Colonic mucosa (tissue), 4 donors: ENCODE data around the gene BAG5. TPM values are rescaled to one million over a fixed set of nuclear protein-coding genes. Genes with fewer than 3 reads are reported as not detected.

Source experiments
- DNase-seq: peaks from one replicate; pipeline ENCODE4 v3.0.0-alpha.2; 2020
- H3K27ac ChIP-seq: fragments of 200-600 bp; one replicate; pipeline ENCODE4 v1.8.0; 2021
- H3K27me3 ChIP-seq: fragments of 200-600 bp; one replicate; pipeline ENCODE4 v1.8.0; 2021
- H3K36me3 ChIP-seq: fragments of 200-600 bp; one replicate; pipeline ENCODE4 v1.8.0; 2021
- H3K4me1 ChIP-seq: fragments of 200-600 bp; one replicate; pipeline ENCODE4 v1.8.0; 2021; ENCODE audit warnings: mild to moderate bottlenecking
- H3K4me3 ChIP-seq: fragments of 200-600 bp; one replicate; pipeline ENCODE4 v1.8.0; 2021
- H3K9ac ChIP-seq, 2 donors: one replicate each; pipeline ENCODE4 v1.7.0; 2013; ENCODE audit warnings: control low read depth in 2 of 2, low read depth in 2 of 2, low read length in 2 of 2
- H3K9me3 ChIP-seq: fragments of 200-600 bp; one replicate; pipeline ENCODE4 v1.8.0; 2021
- intact Hi-C: fragments of 100-400 bp; cut with DNase I; formaldehyde crosslinking; loops from one replicate; pipeline ENCODE4 v1.14.1; 2022
- total RNA-seq, 2 donors: library from RNA; stranded (reverse); fragmentation: NEBNext Ultra II Directional in 1 of 2; extraction: Animal tissue kit (Norgen Biotek cat#: 25700) in 1 of 2; gene quantifications; one replicate each; pipeline ENCODE4 v1.2.1, GENCODE V29; 2021
- TF ChIP-seq, protein P1 (sequence below): fragments of 200-600 bp; IDR thresholded peaks from one replicate; pipeline ENCODE4 v1.8.0; 2022; ENCODE audit warnings: antibody characterized with exemption, mild to moderate bottlenecking
- donor health status: healthy.
- donor health status: DM: no; HTN: no; CAD: no.
- donor health status: DM: no; HTN: no; CAD: no.

Gene BAG5
- total RNA-seq, 2 donors from 2014 or later = 26.8 to 29.7 TPM

DNA sequence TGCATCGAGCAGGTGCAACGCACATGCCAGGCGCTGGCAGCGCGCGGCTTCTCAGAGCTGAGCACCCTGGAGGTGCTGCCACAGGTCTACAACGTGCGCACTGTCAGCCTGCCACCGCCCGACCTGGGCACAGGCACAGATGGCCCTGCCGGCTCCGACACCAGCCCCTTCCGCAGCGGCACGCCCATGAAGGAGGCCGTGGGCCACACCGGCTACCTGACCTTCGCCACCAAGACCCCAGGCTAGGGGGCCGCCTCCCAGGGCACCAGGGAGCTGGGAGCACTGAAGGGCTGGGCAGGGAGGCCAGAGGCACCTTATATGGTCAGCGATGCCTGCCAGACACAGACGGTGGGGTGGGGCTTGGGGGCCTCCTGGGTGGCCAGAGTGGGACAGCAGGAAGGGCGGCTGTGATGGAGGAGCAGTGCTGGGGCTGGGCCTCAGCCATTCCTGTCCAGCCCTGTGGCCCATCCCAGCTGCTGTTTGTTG is 27.8 kb downstream of the BAG5 start:
- no peaks in the 10 kb centered on the region for H3K36me3 ChIP-seq
- no peak for DNase-seq
- H3K9ac ChIP-seq = no peak overlapping the region
- H3K4me3 ChIP-seq = no peak overlapping the region
- no peaks in the 10 kb centered on the region for H3K27me3 ChIP-seq
- TF ChIP-seq, protein P1, sequence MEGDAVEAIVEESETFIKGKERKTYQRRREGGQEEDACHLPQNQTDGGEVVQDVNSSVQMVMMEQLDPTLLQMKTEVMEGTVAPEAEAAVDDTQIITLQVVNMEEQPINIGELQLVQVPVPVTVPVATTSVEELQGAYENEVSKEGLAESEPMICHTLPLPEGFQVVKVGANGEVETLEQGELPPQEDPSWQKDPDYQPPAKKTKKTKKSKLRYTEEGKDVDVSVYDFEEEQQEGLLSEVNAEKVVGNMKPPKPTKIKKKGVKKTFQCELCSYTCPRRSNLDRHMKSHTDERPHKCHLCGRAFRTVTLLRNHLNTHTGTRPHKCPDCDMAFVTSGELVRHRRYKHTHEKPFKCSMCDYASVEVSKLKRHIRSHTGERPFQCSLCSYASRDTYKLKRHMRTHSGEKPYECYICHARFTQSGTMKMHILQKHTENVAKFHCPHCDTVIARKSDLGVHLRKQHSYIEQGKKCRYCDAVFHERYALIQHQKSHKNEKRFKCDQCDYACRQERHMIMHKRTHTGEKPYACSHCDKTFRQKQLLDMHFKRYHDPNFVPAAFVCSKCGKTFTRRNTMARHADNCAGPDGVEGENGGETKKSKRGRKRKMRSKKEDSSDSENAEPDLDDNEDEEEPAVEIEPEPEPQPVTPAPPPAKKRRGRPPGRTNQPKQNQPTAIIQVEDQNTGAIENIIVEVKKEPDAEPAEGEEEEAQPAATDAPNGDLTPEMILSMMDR = no peak
- peaks cover 8% of the 10 kb centered on the region for H3K4me1 ChIP-seq
- H3K9me3 ChIP-seq = no peaks in the 10 kb centered on the region
- peak overlapping the region; percentile 44 for H3K27ac ChIP-seq
- intact Hi-C loops = no loop called here

DNA sequence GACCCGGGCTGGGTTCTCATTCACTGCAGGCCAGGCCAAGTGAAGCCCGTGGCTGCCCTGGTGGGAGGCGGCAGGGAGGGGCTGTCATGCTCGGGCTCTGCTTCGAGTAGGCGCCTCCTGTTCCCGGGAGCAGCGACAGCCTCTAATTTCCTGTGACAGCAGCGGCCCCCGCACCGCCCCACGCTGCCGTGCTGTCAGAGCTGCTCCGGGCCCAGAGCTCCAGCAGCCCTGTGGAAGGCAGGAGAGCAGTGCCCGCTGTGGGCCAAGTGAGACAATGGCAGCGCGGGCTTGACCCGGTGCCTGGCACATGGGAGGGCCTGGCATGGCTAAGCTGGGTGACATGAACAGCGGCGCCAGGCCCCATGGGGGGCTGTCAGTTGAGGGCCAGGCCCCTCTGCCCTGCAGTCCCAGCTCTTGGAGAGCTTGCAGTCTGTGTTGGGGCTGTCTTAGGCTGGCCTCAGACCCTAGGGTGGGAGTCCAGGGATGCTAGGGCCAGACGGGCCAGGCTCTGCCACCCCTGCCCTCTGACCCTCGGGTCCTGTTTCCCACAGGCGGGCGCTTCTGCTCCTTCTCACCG is 28.4 kb downstream of the BAG5 start:
- intact Hi-C loops = no loop called here
- DNase-seq = no peak
- Histone ChIP-seq H3K4me3 (no peak overlapping the region), H3K4me1 (peaks cover 8% of the 10 kb centered on the region), H3K27me3 (no peaks in the 10 kb centered on the region), H3K36me3 (no peaks in the 10 kb centered on the region), H3K9me3 (no peaks in the 10 kb centered on the region), H3K27ac (peak overlapping the region; percentile 44), H3K9ac (no peak overlapping the region)
- TF ChIP-seq, protein P1 = no peak

DNA sequence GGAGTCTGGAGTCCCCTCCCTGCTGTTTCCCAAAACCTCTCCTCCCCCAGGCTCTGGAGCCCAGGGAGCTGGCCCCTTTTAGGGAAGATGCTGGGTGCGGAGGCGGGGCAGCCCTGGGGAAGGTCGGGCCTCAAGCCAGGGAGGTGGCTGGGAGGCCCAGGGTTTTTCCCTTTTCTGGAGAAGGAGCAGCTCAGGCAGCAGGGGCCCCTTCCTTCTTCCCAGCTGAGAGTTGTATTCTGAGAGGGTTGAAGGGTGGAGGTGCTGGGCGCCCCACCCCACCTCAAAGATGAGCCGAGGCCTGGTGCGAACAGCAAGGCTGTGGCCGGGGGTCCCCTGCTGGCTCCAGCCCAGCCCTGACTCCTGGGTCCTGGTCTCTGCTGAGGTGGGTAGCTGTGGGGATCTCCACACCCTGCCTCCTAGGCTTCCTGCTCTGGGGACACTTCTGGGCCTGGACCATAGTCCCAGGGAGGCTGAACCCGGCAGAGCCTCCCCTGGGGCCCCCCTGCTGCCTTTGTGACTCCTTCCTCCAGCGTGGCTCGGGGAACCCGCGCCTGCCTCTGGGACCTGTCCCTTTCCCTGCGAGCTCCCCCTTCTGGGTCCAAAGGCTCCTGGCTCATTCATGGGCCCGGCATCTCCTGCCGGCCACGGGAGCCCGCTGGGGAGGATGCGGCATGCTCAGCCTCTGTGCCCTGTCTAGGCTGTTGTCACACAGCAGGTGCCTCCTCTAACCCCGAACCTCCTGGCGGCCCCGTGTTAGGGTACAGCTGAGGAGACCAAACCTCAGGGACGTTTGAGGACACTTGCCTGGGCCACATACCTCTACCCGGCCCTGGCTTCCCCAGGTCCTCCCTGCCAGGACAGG is 29.1 kb downstream of the BAG5 start:
- Histone ChIP-seq H3K27me3 (no peaks in the 10 kb centered on the region), H3K4me3 (no peak overlapping the region), H3K9ac (peak overlapping the region in 1 of 2 donors; percentile 24), H3K27ac (peak overlapping the region; percentile 22), H3K36me3 (no peaks in the 10 kb centered on the region), H3K9me3 (no peaks in the 10 kb centered on the region), H3K4me1 (peaks cover 8% of the 10 kb centered on the region)
- TF ChIP-seq, protein P1 = no peak
- DNase-seq = no peak
- intact Hi-C loops = no loop called here

DNA sequence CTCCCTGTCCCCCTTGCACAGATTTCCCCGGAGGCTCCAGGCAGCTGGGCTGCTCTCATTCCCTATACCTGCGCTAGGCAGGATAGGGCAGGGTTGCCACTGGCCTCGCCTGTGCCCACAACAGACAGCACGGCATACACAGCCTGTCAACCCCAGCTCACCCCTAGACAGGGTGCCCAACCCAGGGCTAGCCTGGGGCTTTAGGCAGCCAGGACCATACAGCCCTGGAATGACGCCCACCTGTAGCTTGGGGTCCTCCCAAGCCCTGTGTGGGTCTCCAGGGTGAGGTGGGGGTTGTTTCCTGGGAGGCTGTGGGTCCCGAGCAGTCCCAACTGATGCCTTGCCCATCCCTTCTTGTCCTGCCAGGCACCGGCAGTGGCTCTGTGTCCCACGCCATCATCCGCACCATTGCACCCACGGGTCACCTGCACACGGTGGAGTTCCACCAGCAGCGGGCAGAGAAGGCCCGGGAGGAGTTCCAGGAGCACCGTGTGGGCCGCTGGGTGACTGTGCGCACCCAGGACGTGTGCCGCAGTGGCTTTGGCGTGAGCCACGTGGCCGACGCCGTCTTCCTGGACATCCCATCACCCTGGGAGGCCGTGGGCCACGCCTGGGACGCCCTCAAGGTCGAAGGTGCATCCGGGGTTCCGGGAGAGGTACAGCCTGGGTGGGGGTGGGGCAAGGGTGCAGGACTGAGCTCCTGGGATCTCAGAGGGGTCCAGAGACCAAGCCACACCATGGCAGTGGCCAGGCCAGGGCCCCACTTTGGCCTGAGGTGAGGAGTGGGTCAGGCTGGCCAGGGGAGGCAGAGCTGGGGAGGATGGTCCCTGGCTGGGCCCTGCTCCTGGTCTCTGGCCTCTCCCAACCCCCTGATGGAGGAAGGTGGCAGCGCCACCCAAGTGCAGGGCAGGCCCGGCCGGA is 30.0 kb downstream of the BAG5 start:
- no peak overlapping the region for H3K9ac ChIP-seq
- H3K36me3 ChIP-seq = no peaks in the 10 kb centered on the region
- intact Hi-C loops = no loop called here
- H3K27ac ChIP-seq = no peak overlapping the region
- DNase-seq = no peak
- no peak overlapping the region for H3K4me3 ChIP-seq
- TF ChIP-seq, protein P1 = no peak
- no peaks in the 10 kb centered on the region for H3K27me3 ChIP-seq
- H3K4me1 ChIP-seq = peaks cover 14% of the 10 kb centered on the region
- H3K9me3 ChIP-seq = no peaks in the 10 kb centered on the region
